Hepatocyte (in vitro differentiated cells): ENCODE data around the gene CD34.

Experiments
- CTCF ChIP-seq: fragments of 200-600 bp; sonication (generic); IDR thresholded peaks from 2 replicates; pipeline ENCODE4 v1.5.1; 2016; ENCODE audit warnings: antibody characterized with exemption, mild to moderate bottlenecking; ENCODE audit not compliant: poor library complexity
- EZH2 ChIP-seq: fragments of 200-600 bp; sonication (generic); IDR thresholded peaks from 2 replicates; pipeline ENCODE4 v1.6.1; 2016; ENCODE audit warnings: antibody characterized with exemption, mild to moderate bottlenecking, borderline replicate concordance

- TF ChIP-seq CTCF: no peak
- TF ChIP-seq EZH2: no peak
Observed at GRCh38 chr1:207849016-207849415, 61.9 kb downstream of the CD34 start.
